Measurements from ENCODE around the gene NCAM2. TPM values are rescaled to one million over a fixed set of nuclear protein-coding genes. Genes with fewer than 3 reads are reported as not detected.

NCAM2 gene
- total RNA-seq, 4 donors from 2014 or later = 0.96 to 1.6 TPM; not detected in 2

- TF ChIP-seq POLR2AphosphoS5 (IDR thresholded peaks at IDR 0.05) (no peak), EP300 (IDR thresholded peaks at IDR 0.05; ENCODE audit: low read depth) (no peak), CTCF (IDR thresholded peaks at IDR 0.05) (no peak), POLR2A (IDR thresholded peaks at IDR 0.05) (no peak)
- no peaks in the 10 kb centered on the region for H3K9me3 ChIP-seq
- DNase-seq = no peak
- intact Hi-C loops (cut with DNase I; ENCODE audit: low total_unique reads) (no loop called here), in situ Hi-C loops (cut with MboI; ENCODE audit: low pct_ligation_motif_present in 1 of 4, low pct_unique_long_range_greater_than_20kb in 1 of 4, low sequenced_read_pairs in 3 of 4) (no loop called here)
- no peak overlapping the region for H3K4me3 ChIP-seq
- no peaks in the 10 kb centered on the region for H3K4me1 ChIP-seq
- 80 to 86% methylated on average over 6 of the region's 6 CpGs for WGBS, 2 donors (ENCODE audit: low coverage in 1 of 2)
- no peaks in the 10 kb centered on the region for H3K36me3 ChIP-seq
- H3K27ac ChIP-seq = no peak overlapping the region
- no peaks in the 10 kb centered on the region for H3K27me3 ChIP-seq
Observed at GRCh38 chr21:21508859-21509258, 510.6 kb downstream of the NCAM2 start.

GRCh38 chr21:21530680-21531079, 532.5 kb downstream of the NCAM2 start:
- DNase-seq = no peak
- Histone ChIP-seq H3K4me1 (no peaks in the 10 kb centered on the region), H3K27ac (no peak overlapping the region), H3K4me3 (no peak overlapping the region), H3K27me3 (no peaks in the 10 kb centered on the region), H3K9me3 (no peaks in the 10 kb centered on the region), H3K36me3 (no peaks in the 10 kb centered on the region)
- TF ChIP-seq CTCF (IDR thresholded peaks at IDR 0.05) (no peak), EP300 (IDR thresholded peaks at IDR 0.05; ENCODE audit: low read depth) (no peak), POLR2A (IDR thresholded peaks at IDR 0.05) (no peak)
- in situ Hi-C loops (cut with MboI; ENCODE audit: low pct_ligation_motif_present in 1 of 4, low pct_unique_long_range_greater_than_20kb in 1 of 4, low sequenced_read_pairs in 3 of 4) (loop anchor here in 1 of 4 donors (25.0 kb wide), 1 partner anchor 107 kb away; no protein-coding TSS in a partner anchor), intact Hi-C loops (cut with DNase I; ENCODE audit: low total_unique reads) (no loop called here)

GRCh38 chr21:21547368-21547953, 549.3 kb downstream of the NCAM2 start:
- Histone ChIP-seq H3K36me3 (no peaks in the 10 kb centered on the region), H3K9me3 (no peaks in the 10 kb centered on the region), H3K27ac (no peak overlapping the region), H3K27me3 (no peaks in the 10 kb centered on the region), H3K4me3 (no peak overlapping the region), H3K4me1 (no peaks in the 10 kb centered on the region)
- intact Hi-C loops (cut with DNase I; ENCODE audit: low total_unique reads) = no loop called here
- in situ Hi-C loops (cut with MboI; ENCODE audit: low pct_ligation_motif_present in 1 of 4, low pct_unique_long_range_greater_than_20kb in 1 of 4, low sequenced_read_pairs in 3 of 4) = loop anchor here in 1 of 4 donors (25.0 kb wide), 1 partner anchor 90 kb away; no protein-coding TSS in a partner anchor
- DNase-seq = no peak
- TF ChIP-seq EP300 (IDR thresholded peaks at IDR 0.05; ENCODE audit: low read depth) (no peak), POLR2A (IDR thresholded peaks at IDR 0.05) (no peak), CTCF (IDR thresholded peaks at IDR 0.05) (no peak), POLR2AphosphoS5 (IDR thresholded peaks at IDR 0.05) (no peak)
- 65 to 74% methylated on average over 5 of the region's 5 CpGs for WGBS, 2 donors (ENCODE audit: low coverage in 1 of 2)

- peaks cover 11 to 13% of the 10 kb centered on the region in 2 donors for H3K9me3 ChIP-seq
- H3K4me3 ChIP-seq = no peak overlapping the region
- no peak for DNase-seq
- WGBS, 2 donors (ENCODE audit: low coverage in 1 of 2) = 92% methylated on average over 2 of the region's 2 CpGs; no CpG with 5 or more reads in 1 of the 2 donors
- no peaks in the 10 kb centered on the region for H3K4me1 ChIP-seq
- no peak overlapping the region for H3K27ac ChIP-seq
- intact Hi-C loops (cut with DNase I; ENCODE audit: low total_unique reads) (no loop called here), in situ Hi-C loops (cut with MboI; ENCODE audit: low pct_ligation_motif_present in 1 of 4, low pct_unique_long_range_greater_than_20kb in 1 of 4, low sequenced_read_pairs in 3 of 4) (no loop called here)
- no peaks in the 10 kb centered on the region for H3K27me3 ChIP-seq
- H3K36me3 ChIP-seq = no peaks in the 10 kb centered on the region
- TF ChIP-seq POLR2A (IDR thresholded peaks at IDR 0.05) (no peak), EP300 (IDR thresholded peaks at IDR 0.05; ENCODE audit: low read depth) (no peak), CTCF (IDR thresholded peaks at IDR 0.05) (no peak), POLR2AphosphoS5 (IDR thresholded peaks at IDR 0.05) (no peak)
Observed at GRCh38 chr21:21559285-21560045, 561.3 kb downstream of the NCAM2 start.
